Tibial nerve (tissue), 4 donors: Measurements from ENCODE around the gene RPTOR.

Source experiments
- CTCF ChIP-seq, 5 experiments: fragments of 200-600 bp in 3 of 5; fragments of 450-650 bp in 2 of 5; sonication (generic) in 3 of 5; IDR thresholded peaks; one replicate each; pipeline ENCODE4 v1.5.1; 2016 to 2019; ENCODE audit warnings: antibody characterized with exemption in 5 of 5, mild to moderate bottlenecking in 3 of 5, moderate library complexity in 2 of 5
- EP300 ChIP-seq, 2 donors: sonication (generic); formaldehyde crosslinking; IDR thresholded peaks; one replicate each; pipeline ENCODE4 v1.6.1; 2017; ENCODE audit warnings: antibody characterized with exemption in 2 of 2, mild to moderate bottlenecking in 1 of 2
- POLR2A ChIP-seq, 2 donors: fragments of 450-650 bp; IDR thresholded peaks; one replicate each; pipeline ENCODE4 v1.6.1; 2017; ENCODE audit warnings: antibody characterized with exemption in 2 of 2, mild to moderate bottlenecking in 2 of 2, moderate library complexity in 2 of 2

GRCh38 chr17:80621997-80622357 lies 77.3 kb downstream of the RPTOR start:
- TF ChIP-seq CTCF (IDR thresholded peaks at IDR 0.05) (no peak), POLR2A (IDR thresholded peaks at IDR 0.05) (no peak), EP300 (IDR thresholded peaks at IDR 0.05) (no peak)
